ENCODE results near the gene UNC13C.

DNA sequence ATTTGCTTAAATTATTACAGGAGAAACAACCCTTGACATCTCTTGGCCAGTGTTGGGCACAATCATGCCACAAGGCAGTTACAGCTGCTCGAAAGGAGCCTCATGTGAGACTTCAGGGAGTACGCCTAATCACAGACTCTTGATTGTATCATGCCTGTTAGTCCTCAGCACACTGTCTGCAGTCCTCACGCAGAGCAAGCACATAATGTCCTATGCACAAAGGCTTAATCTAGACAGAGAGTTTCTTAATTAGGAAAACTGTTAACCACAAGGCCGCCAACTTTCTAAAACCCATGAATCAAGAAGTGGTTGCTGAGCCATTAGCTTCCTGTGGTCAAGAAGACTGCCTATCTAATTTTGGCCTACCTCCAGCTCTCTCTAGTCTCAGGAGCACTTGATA, 172.0 kb downstream of the UNC13C start:
- TF ChIP-seq POLR2A (IDR thresholded peaks at IDR 0.05): no peak
- TF ChIP-seq, protein P1, sequence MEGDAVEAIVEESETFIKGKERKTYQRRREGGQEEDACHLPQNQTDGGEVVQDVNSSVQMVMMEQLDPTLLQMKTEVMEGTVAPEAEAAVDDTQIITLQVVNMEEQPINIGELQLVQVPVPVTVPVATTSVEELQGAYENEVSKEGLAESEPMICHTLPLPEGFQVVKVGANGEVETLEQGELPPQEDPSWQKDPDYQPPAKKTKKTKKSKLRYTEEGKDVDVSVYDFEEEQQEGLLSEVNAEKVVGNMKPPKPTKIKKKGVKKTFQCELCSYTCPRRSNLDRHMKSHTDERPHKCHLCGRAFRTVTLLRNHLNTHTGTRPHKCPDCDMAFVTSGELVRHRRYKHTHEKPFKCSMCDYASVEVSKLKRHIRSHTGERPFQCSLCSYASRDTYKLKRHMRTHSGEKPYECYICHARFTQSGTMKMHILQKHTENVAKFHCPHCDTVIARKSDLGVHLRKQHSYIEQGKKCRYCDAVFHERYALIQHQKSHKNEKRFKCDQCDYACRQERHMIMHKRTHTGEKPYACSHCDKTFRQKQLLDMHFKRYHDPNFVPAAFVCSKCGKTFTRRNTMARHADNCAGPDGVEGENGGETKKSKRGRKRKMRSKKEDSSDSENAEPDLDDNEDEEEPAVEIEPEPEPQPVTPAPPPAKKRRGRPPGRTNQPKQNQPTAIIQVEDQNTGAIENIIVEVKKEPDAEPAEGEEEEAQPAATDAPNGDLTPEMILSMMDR (IDR thresholded peaks at IDR 0.05): no peak
